Ovary (tissue), 3 donors: ENCODE results near the gene RAPSN.

Experiments used
- CTCF ChIP-seq, 3 donors: fragments of 450-650 bp in 2 of 3; fragments of 200-600 bp in 1 of 3; IDR thresholded peaks; one replicate each; pipeline versions ENCODE4 v1.5.1 to v1.8.0; 2016 to 2022; ENCODE audit warnings: antibody characterized with exemption in 3 of 3, mild to moderate bottlenecking in 1 of 3
- POLR2A ChIP-seq: fragments of 450-650 bp; IDR thresholded peaks from one replicate; pipeline ENCODE4 v1.6.1; 2017; ENCODE audit warnings: antibody characterized with exemption, mild to moderate bottlenecking, moderate library complexity
- donor health status: DM: no; HTN: no; CAD: no.

- TF ChIP-seq CTCF (IDR thresholded peaks at IDR 0.05) (no peak), POLR2A (no peak)
Observed at GRCh38 chr11:47406896-47407745, 41.8 kb downstream of the RAPSN start.
